Measurements from ENCODE around the gene TIMM10.

DNA sequence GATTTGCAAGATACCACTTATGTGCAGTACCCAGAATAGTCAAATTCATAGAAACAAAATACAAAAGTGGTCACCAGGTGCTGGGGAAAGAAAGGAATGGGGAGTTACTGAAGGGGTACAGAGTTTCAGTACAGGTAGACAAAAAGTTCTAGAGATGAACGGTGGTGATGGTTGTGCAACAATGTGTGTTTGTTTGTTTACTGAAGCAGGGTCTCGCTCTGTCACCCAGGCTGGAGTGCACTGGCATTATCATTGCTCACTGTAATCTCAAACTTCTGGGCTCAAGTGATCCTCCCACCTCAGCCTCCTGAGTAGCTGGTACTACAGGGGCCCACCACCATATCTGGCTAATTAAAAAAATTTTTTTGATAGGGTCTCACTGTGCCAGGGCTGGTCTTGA lies 24.8 kb upstream of the TIMM10 start:
- TF ChIP-seq, protein P1, sequence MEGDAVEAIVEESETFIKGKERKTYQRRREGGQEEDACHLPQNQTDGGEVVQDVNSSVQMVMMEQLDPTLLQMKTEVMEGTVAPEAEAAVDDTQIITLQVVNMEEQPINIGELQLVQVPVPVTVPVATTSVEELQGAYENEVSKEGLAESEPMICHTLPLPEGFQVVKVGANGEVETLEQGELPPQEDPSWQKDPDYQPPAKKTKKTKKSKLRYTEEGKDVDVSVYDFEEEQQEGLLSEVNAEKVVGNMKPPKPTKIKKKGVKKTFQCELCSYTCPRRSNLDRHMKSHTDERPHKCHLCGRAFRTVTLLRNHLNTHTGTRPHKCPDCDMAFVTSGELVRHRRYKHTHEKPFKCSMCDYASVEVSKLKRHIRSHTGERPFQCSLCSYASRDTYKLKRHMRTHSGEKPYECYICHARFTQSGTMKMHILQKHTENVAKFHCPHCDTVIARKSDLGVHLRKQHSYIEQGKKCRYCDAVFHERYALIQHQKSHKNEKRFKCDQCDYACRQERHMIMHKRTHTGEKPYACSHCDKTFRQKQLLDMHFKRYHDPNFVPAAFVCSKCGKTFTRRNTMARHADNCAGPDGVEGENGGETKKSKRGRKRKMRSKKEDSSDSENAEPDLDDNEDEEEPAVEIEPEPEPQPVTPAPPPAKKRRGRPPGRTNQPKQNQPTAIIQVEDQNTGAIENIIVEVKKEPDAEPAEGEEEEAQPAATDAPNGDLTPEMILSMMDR (conservative IDR thresholded peaks at IDR 0.05 in 1 of 2, IDR thresholded peaks at IDR 0.05 in 1 of 2; ENCODE audit: extremely low read depth in 1 of 2, insufficient read depth in 1 of 2, low read depth in 1 of 2, low read length in 2 of 2) = no peak
- no peak for TF ChIP-seq EZH2 (IDR thresholded peaks at IDR 0.05; ENCODE audit: borderline replicate concordance, low read length)

Measured in mammary epithelial cell (primary cell).